Uterus (tissue), 4 donors: ENCODE results near the gene SFMBT2. TPM values are rescaled to one million over a fixed set of nuclear protein-coding genes. Genes with fewer than 3 reads are reported as not detected.
"Not testable (repeated sequence)": the region's sequence is repeated elsewhere in the genome, so short reads cannot be mapped to it uniquely, and the experiment has no call there.

Experiments used
- DNase-seq, 2 donors: peaks; one replicate each; pipeline ENCODE4 v3.0.0-alpha.2; 2019 to 2020
- H3K27ac ChIP-seq, 2 donors: fragments of 200-600 bp; sonication (generic); 1 replicate in 1 of 2; 2 replicates in 1 of 2; pipeline ENCODE4 v1.5.1; 2016 to 2018
- H3K27me3 ChIP-seq, 2 donors: fragments of 200-600 bp; sonication (generic); one replicate each; pipeline ENCODE4 v1.5.1; 2018 to 2019; ENCODE audit warnings: control low read depth in 1 of 2
- H3K36me3 ChIP-seq, 2 donors: fragments of 200-600 bp; sonication (generic); one replicate each; pipeline ENCODE4 v1.5.1; 2019; ENCODE audit warnings: control low read depth in 1 of 2
- H3K4me1 ChIP-seq, 2 donors: fragments of 200-600 bp; sonication (generic); one replicate each; pipeline ENCODE4 v1.5.1; 2018 to 2019; ENCODE audit warnings: control low read depth in 1 of 2
- H3K4me3 ChIP-seq, 2 donors: fragments of 200-600 bp; sonication (generic); 1 replicate in 1 of 2; 2 replicates in 1 of 2; pipeline ENCODE4 v1.5.1; 2018 to 2019; ENCODE audit warnings: mild to moderate bottlenecking in 1 of 2
- H3K9me3 ChIP-seq, 2 donors: fragments of 200-600 bp; sonication (generic); one replicate each; pipeline ENCODE4 v1.5.1; 2019; ENCODE audit warnings: control low read depth in 1 of 2
- CTCF ChIP-seq, 4 experiments: fragments of 200-600 bp in 2 of 4; fragments of 450-650 bp in 2 of 4; sonication (generic) in 2 of 4; IDR thresholded peaks; one replicate each; pipeline ENCODE4 v1.5.1; 2016 to 2019; ENCODE audit warnings: antibody characterized with exemption in 4 of 4, mild to moderate bottlenecking in 2 of 4, moderate library complexity in 1 of 4
- POLR2A ChIP-seq, 2 donors: fragments of 450-650 bp; IDR thresholded peaks; one replicate each; pipeline ENCODE4 v1.6.1; 2016; ENCODE audit warnings: antibody characterized with exemption in 2 of 2, mild to moderate bottlenecking in 1 of 2, moderate library complexity in 1 of 2
- intact Hi-C: fragments of 100-400 bp; cut with DNase I; formaldehyde crosslinking; loops from one replicate; pipeline ENCODE4 v1.15.1; 2023; ENCODE audit warnings: low total_unique reads
- total RNA-seq, 4 donors: library from RNA; depleted of rRNA in 3 of 4; stranded (reverse); fragments of >200 nt in 3 of 4; gene quantifications; one replicate each; pipeline versions ENCODE4 v1.1.0 to v1.2.4, GENCODE V29; 2014 to 2023
- donor health status: DM: yes; HTN: yes; CAD: no.

Gene SFMBT2
- total RNA-seq, 4 donors from 2014 or later: 7.7 to 23.4 (median 14.7) TPM

DNA sequence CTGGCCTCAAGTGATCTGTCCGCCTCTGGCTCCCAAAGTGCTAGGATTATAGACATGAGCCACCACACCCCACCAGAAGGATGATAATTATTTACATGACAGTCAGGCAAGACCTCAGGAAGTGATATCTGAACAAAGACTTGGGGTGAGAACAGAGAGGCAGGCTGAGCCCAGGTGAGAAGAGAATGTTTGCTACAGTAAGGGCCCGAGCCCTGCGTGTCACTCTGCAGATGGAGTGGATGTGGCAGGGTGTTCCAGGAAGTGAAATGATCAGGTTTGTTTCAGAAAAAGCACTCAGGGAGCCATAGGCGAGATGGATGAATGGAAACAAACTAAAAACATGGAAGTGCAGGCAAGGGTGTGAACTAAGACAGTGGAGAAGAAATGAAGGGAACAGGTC, 22.2 kb downstream of the SFMBT2 start:
- Histone ChIP-seq H3K4me1 (no peaks in the 10 kb centered on the region), H3K36me3 (no peaks in the 10 kb centered on the region), H3K4me3 (no peak overlapping the region), H3K27me3 (no peaks in the 10 kb centered on the region), H3K27ac (no peak overlapping the region), H3K9me3 (no peaks in the 10 kb centered on the region)
- intact Hi-C loops: no loop called here
- no peak for DNase-seq
- TF ChIP-seq CTCF (IDR thresholded peaks at IDR 0.05) (no peak), POLR2A (IDR thresholded peaks at IDR 0.05) (no peak)

DNA sequence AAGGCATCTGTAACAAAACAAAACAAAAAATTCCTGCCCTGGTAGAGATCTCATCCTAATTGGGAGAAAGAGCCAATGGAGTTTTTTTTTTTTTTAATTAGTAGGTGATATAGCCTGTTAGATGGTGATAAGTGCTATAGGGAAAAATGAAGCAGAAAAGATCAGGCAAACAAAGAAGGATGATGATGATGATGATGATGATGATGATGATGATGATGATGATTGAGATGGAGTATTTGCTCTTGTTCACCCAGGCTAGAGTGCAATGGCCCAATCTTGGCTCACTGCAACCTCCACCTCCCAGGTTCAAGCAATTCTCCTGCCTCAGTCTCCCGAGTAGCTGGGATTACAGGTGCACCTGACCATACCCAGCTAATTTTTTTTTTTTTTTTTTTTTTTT, 22.7 kb downstream of the SFMBT2 start:
- intact Hi-C loops: not testable (repeated sequence)

DNA sequence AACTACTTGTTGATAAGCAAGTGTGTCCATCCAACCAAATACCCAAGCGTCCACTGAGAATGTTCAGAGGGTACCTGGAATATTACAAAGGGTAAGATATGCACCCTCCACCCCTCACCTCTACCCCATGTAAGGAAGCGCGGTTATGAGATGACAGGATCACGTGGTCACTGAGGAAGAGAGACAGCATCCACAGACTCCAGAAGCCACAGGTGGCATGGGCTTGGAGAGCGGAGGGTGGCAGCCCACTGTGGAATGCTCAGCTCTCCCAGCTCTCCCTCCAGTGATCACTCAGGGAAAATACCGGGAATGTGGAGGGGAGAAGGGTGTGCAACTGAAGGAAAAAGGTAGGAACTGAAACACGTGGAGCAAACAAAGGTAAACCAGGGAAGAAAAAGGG, 25.7 kb downstream of the SFMBT2 start:
- Histone ChIP-seq H3K4me3 (no peak overlapping the region), H3K27me3 (no peaks in the 10 kb centered on the region), H3K4me1 (no peaks in the 10 kb centered on the region), H3K36me3 (no peaks in the 10 kb centered on the region), H3K9me3 (no peaks in the 10 kb centered on the region), H3K27ac (no peak overlapping the region)
- intact Hi-C loops: no loop called here
- DNase-seq: no peak
- TF ChIP-seq POLR2A (IDR thresholded peaks at IDR 0.05): no peak
- TF ChIP-seq CTCF (IDR thresholded peaks at IDR 0.05): no peak

More for the DNA sequence above, 22.7 kb downstream of the SFMBT2 start:
- not testable (repeated sequence) for H3K4me1 ChIP-seq, H3K9me3 ChIP-seq, DNase-seq, H3K4me3 ChIP-seq, H3K27me3 ChIP-seq, H3K36me3 ChIP-seq, H3K27ac ChIP-seq

DNA sequence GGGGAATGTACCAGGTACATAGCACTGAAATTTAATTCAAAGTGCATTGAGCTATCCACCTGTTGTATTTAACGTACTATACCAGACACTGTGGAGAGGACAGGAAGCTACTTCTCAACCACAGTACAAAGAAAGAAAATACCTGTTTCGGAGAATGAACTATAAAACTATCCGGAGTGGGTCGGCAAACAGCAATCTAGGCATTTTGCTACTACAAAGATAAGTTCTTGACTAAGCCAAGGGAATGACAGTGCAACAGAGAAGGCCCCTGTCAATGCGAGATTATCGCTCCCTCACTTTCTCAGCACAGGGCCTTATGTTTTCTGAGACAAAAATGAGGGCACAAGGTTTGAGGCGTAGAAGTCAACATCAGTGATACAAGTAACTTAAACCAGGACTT, 27.4 kb downstream of the SFMBT2 start:
- no peaks in the 10 kb centered on the region for H3K36me3 ChIP-seq
- H3K9me3 ChIP-seq: no peaks in the 10 kb centered on the region
- H3K4me3 ChIP-seq: no peak overlapping the region
- TF ChIP-seq POLR2A (IDR thresholded peaks at IDR 0.05) (no peak), CTCF (IDR thresholded peaks at IDR 0.05) (no peak)
- DNase-seq: no peak
- no peaks in the 10 kb centered on the region for H3K27me3 ChIP-seq
- no peak overlapping the region for H3K27ac ChIP-seq
- intact Hi-C loops: no loop called here
- H3K4me1 ChIP-seq: no peaks in the 10 kb centered on the region

GRCh38 chr10:7380704-7381241, 30.1 kb downstream of the SFMBT2 start:
- Histone ChIP-seq H3K27me3 (no peaks in the 10 kb centered on the region), H3K4me3 (no peak overlapping the region), H3K9me3 (no peaks in the 10 kb centered on the region), H3K4me1 (no peaks in the 10 kb centered on the region), H3K27ac (no peak overlapping the region), H3K36me3 (no peaks in the 10 kb centered on the region)
- intact Hi-C loops: no loop called here
- TF ChIP-seq CTCF (IDR thresholded peaks at IDR 0.05) (no peak), POLR2A (IDR thresholded peaks at IDR 0.05) (no peak)
- DNase-seq: no peak
